Epithelial cell of prostate (primary cell): ENCODE data around the gene SMIM7.
"Not testable (repeated sequence)": the region's sequence is repeated elsewhere in the genome, so short reads cannot be mapped to it uniquely, and the experiment has no call there.

Experiments
- DNase-seq: peaks from one replicate; pipeline ENCODE4 v3.0.0-alpha.2; 2011; ENCODE audit warnings: low read depth, low spot score
- H3K27ac ChIP-seq: fragments of 450-650 bp; 2 replicates; pipeline ENCODE4 v1.5.1; 2017; ENCODE audit warnings: mild to moderate bottlenecking

The SMIM7 gene

GRCh38 chr19:16657384-16657783 is 2.6 kb downstream of the SMIM7 start:
- no peak overlapping the region for H3K27ac ChIP-seq
- DNase-seq = no peak

- DNase-seq = no peak
These were observed 4.2 kb downstream of the SMIM7 start for GRCh38 chr19:16655727-16656126.

GRCh38 chr19:16654627-16655026 is 5.3 kb downstream of the SMIM7 start:
- no peak for DNase-seq
- no peak overlapping the region for H3K27ac ChIP-seq

More at GRCh38 chr19:16655727-16656126, 4.2 kb downstream of the SMIM7 start:
- H3K27ac ChIP-seq = no peak overlapping the region

GRCh38 chr19:16654140-16654539 is 5.8 kb downstream of the SMIM7 start:
- no peak overlapping the region for H3K27ac ChIP-seq
- no peak for DNase-seq

- no peak overlapping the region for H3K27ac ChIP-seq
- DNase-seq = no peak
These were observed 7.1 kb downstream of the SMIM7 start for GRCh38 chr19:16652854-16653253.

GRCh38 chr19:16651421-16652188 is 8.3 kb downstream of the SMIM7 start:
- DNase-seq = not testable (repeated sequence)

GRCh38 chr19:16650821-16651220 is 9.1 kb downstream of the SMIM7 start:
- no peak for DNase-seq
- H3K27ac ChIP-seq = no peak overlapping the region

More at GRCh38 chr19:16651421-16652188, 8.3 kb downstream of the SMIM7 start:
- not testable (repeated sequence) for H3K27ac ChIP-seq

GRCh38 chr19:16649734-16650133 is 10.2 kb downstream of the SMIM7 start:
- DNase-seq = no peak
- H3K27ac ChIP-seq = no peak overlapping the region

- no peak overlapping the region for H3K27ac ChIP-seq
These were observed 14.8 kb downstream of the SMIM7 start for GRCh38 chr19:16645140-16645539.

GRCh38 chr19:16641695-16642094 is 18.2 kb downstream of the SMIM7 start:
- no peak for DNase-seq

More at GRCh38 chr19:16645140-16645539, 14.8 kb downstream of the SMIM7 start:
- DNase-seq = no peak

GRCh38 chr19:16640951-16641350 is 19.0 kb downstream of the SMIM7 start:
- no peak for DNase-seq
- no peak overlapping the region for H3K27ac ChIP-seq

More at GRCh38 chr19:16641695-16642094, 18.2 kb downstream of the SMIM7 start:
- no peak overlapping the region for H3K27ac ChIP-seq

GRCh38 chr19:16638666-16639065 is 21.3 kb downstream of the SMIM7 start:
- no peak overlapping the region for H3K27ac ChIP-seq
- DNase-seq = no peak

- no peak for DNase-seq
- H3K27ac ChIP-seq = no peak overlapping the region
These were observed 22.4 kb downstream of the SMIM7 start for GRCh38 chr19:16637535-16637934.

GRCh38 chr19:16631465-16631864 is 28.5 kb downstream of the SMIM7 start:
- DNase-seq = no peak
- H3K27ac ChIP-seq = no peak overlapping the region

GRCh38 chr19:16628984-16629691 is 30.8 kb downstream of the SMIM7 start:
- DNase-seq = no peak
- peak overlapping the region; percentile 72 for H3K27ac ChIP-seq

- DNase-seq = peak; percentile 55
- H3K27ac ChIP-seq = peak within 1 kb of the TSS; percentile 72
These were observed 31.6 kb downstream of the SMIM7 start, which contains the start of gene MED26 for GRCh38 chr19:16628183-16628983. Gene MED26 (minus strand): TSS chr19:16628204. CDS start chr19:16627943, 261 bp downstream.

- DNase-seq = no peak
- peak overlapping the region; percentile 72 for H3K27ac ChIP-seq
These were observed 32.1 kb downstream of the SMIM7 start for GRCh38 chr19:16627928-16628182.

- DNase-seq = no peak
- peak overlapping the region; percentile 72 for H3K27ac ChIP-seq
These were observed 32.6 kb downstream of the SMIM7 start for GRCh38 chr19:16627193-16627927.

- no peak for DNase-seq
- H3K27ac ChIP-seq = peak overlapping the region; percentile 72
These were observed 33.1 kb downstream of the SMIM7 start for GRCh38 chr19:16626796-16627192.
